ENCODE measurements around the gene KLHL2. TPM values are rescaled to one million over a fixed set of nuclear protein-coding genes. Genes with fewer than 3 reads are reported as not detected.

Gene KLHL2
- total RNA-seq, 4 donors from 2014 or later: 23.5 to 35.3 (median 27.2) TPM

DNA sequence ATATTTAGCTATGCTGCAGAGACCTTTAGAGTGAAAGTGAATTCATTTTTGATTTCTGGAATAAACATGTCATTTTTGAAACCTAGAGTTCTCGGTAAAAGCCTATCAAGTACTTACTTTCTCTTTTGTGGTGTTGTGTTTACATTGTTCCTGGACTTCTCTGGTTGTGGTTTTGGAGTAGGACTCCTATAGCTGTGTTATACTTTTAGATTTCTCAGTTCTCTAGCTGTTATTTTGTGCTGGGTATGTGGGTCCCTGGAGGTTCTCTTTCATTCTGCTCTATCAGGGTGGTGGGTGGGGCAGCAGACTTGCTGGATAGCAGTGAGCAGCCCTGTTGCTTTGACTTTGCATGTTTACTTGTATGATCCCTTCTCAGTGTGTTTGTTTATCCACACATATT, 94.5 kb downstream of the KLHL2 start:
- Histone ChIP-seq H3K4me1 (peaks cover 0 to 15% (median 14%) of the 10 kb centered on the region in 4 donors), H3K9me3 (no peaks in the 10 kb centered on the region), H3K4me3 (peak overlapping the region; percentile 33 to 42 (median 36)), H3K27ac (replicated peaks in 1 of 4) (peak overlapping the region in 1 of 4 donors; percentile 42), H3K36me3 (peaks cover 4 to 14% (median 10%) of the 10 kb centered on the region in 4 donors), H3K27me3 (no peaks in the 10 kb centered on the region)
- DNase-seq (ENCODE audit: extremely low spot score): no peak
- intact Hi-C loops (cut with DNase I): no loop called here
- WGBS: 10% methylated on average over 1 of the region's 1 CpG
- TF ChIP-seq EP300 (IDR thresholded peaks at IDR 0.05) (no peak), POLR2A (IDR thresholded peaks at IDR 0.05; ENCODE audit: low read depth) (no peak), POLR2AphosphoS5 (IDR thresholded peaks at IDR 0.05) (no peak)
- TF ChIP-seq, protein P1, sequence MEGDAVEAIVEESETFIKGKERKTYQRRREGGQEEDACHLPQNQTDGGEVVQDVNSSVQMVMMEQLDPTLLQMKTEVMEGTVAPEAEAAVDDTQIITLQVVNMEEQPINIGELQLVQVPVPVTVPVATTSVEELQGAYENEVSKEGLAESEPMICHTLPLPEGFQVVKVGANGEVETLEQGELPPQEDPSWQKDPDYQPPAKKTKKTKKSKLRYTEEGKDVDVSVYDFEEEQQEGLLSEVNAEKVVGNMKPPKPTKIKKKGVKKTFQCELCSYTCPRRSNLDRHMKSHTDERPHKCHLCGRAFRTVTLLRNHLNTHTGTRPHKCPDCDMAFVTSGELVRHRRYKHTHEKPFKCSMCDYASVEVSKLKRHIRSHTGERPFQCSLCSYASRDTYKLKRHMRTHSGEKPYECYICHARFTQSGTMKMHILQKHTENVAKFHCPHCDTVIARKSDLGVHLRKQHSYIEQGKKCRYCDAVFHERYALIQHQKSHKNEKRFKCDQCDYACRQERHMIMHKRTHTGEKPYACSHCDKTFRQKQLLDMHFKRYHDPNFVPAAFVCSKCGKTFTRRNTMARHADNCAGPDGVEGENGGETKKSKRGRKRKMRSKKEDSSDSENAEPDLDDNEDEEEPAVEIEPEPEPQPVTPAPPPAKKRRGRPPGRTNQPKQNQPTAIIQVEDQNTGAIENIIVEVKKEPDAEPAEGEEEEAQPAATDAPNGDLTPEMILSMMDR (IDR thresholded peaks at IDR 0.05): no peak

DNA sequence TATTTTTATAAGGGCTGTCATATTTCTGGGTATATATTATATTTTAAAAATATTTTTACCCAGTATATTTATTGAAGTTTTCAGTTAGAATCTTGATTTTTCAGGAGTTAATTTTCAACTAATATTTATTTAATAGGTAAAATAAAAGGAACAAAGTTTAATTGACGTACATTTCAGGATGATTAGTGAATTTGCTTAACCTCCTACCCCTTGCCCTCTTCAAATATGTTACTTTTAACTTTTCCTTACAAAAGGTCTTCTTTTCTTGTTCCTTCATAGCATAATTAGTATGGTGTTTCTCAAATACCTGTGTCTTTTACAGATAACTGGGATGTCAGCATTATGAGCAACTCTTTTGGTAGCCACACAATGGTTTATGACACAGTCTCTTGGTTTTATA, 95.3 kb downstream of the KLHL2 start:
- peaks cover 4 to 12% (median 8%) of the 10 kb centered on the region in 4 donors for H3K36me3 ChIP-seq
- peaks cover 0 to 15% (median 14%) of the 10 kb centered on the region in 4 donors for H3K4me1 ChIP-seq
- no peaks in the 10 kb centered on the region for H3K27me3 ChIP-seq
- no peak overlapping the region for H3K4me3 ChIP-seq
- H3K9me3 ChIP-seq: no peaks in the 10 kb centered on the region
- 92% methylated on average over 1 of the region's 1 CpG for WGBS
- DNase-seq (ENCODE audit: extremely low spot score): no peak
- no peak overlapping the region for H3K27ac ChIP-seq (replicated peaks in 1 of 4)
- TF ChIP-seq POLR2AphosphoS5 (IDR thresholded peaks at IDR 0.05): no peak
- TF ChIP-seq, protein P1 (IDR thresholded peaks at IDR 0.05): no peak
- TF ChIP-seq POLR2A (IDR thresholded peaks at IDR 0.05; ENCODE audit: low read depth): no peak
- no peak for TF ChIP-seq EP300 (IDR thresholded peaks at IDR 0.05)
- intact Hi-C loops (cut with DNase I): no loop called here

DNA sequence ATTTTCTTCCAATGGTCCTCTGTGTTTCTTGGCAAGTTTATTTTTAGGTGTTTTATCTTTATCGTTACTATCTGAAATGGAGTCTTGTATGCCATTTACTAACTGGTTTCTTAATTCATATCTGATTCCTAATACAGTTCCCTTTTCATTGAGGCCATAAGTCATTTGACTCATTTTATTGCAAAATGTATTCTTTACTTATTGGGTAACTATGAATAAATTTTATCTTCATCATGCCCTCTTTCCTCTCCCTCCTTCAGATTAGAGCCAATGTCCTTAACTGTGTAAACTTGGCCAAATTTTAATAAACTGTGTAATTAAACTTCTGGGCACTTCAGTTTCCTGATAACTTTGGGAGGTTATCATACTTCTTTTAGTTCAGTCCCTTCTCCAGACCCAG, 100.8 kb downstream of the KLHL2 start:
- intact Hi-C loops (cut with DNase I): no loop called here

DNA sequence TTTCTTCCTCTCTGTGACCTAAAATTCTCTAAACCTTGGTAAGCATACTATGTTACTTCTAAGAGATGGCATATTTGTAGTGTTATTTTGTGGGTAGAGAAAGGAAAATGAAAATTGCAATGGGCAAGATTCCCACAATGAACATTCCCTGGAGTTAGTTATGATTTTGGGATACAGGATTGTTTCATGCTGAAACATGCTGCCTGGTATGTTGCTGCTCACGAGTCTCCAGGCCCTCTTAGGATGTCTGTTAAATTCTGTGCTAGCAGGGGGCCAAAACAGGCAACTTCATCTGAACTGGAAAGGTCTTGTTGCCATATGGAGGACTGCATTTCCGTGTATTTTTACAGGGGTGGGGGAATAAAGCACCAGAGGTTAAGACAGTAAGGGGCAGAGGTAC, 101.2 kb downstream of the KLHL2 start:
- Histone ChIP-seq H3K4me1 (no peaks in the 10 kb centered on the region), H3K27ac (replicated peaks in 1 of 4) (no peak overlapping the region), H3K36me3 (peaks cover 0 to 23% (median 7%) of the 10 kb centered on the region in 4 donors), H3K27me3 (no peaks in the 10 kb centered on the region), H3K4me3 (no peak overlapping the region), H3K9me3 (no peaks in the 10 kb centered on the region)
- TF ChIP-seq POLR2AphosphoS5 (IDR thresholded peaks at IDR 0.05): no peak
- TF ChIP-seq, protein P1 (IDR thresholded peaks at IDR 0.05): no peak
- TF ChIP-seq POLR2A (IDR thresholded peaks at IDR 0.05; ENCODE audit: low read depth): no peak
- TF ChIP-seq EP300 (IDR thresholded peaks at IDR 0.05): no peak
- WGBS: 100% methylated on average over 2 of the region's 2 CpGs
- no peak for DNase-seq (ENCODE audit: extremely low spot score)
- intact Hi-C loops (cut with DNase I): no loop called here

More for the DNA sequence above, 100.8 kb downstream of the KLHL2 start:
- Histone ChIP-seq H3K4me3 (no peak overlapping the region), H3K27me3 (no peaks in the 10 kb centered on the region), H3K4me1 (no peaks in the 10 kb centered on the region), H3K9me3 (no peaks in the 10 kb centered on the region), H3K36me3 (peaks cover 0 to 23% (median 7%) of the 10 kb centered on the region in 4 donors), H3K27ac (replicated peaks in 1 of 4) (no peak overlapping the region)
- WGBS: 79% methylated on average over 1 of the region's 1 CpG
- no peak for DNase-seq (ENCODE audit: extremely low spot score)
- no peak for TF ChIP-seq POLR2A (IDR thresholded peaks at IDR 0.05; ENCODE audit: low read depth)
- TF ChIP-seq, protein P1 (IDR thresholded peaks at IDR 0.05): no peak

DNA sequence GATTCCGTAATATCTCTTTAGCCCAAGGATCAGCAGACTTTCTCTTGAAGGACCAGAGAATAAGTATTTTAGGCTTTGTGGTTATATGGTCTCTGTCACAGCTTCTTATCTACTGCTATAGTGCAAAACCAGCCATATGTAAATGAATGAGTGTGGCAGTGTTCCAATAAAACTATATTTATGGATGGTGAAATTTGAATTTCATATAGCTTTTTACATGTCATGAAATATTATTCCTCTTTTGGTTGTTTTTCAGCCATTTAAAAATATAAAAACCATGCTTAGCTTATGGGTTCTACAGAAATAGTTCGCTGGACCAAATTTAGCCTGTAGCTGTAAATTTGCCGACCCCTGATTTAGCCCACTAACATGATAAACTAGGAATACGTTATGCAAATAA, 102.1 kb downstream of the KLHL2 start:
- no peak for DNase-seq (ENCODE audit: extremely low spot score)
- Histone ChIP-seq H3K4me3 (no peak overlapping the region), H3K4me1 (no peaks in the 10 kb centered on the region), H3K27ac (replicated peaks in 1 of 4) (no peak overlapping the region), H3K36me3 (peaks cover 0 to 23% (median 7%) of the 10 kb centered on the region in 4 donors), H3K27me3 (no peaks in the 10 kb centered on the region), H3K9me3 (no peaks in the 10 kb centered on the region)
- WGBS: over 99% methylated on average over 4 of the region's 4 CpGs
- TF ChIP-seq POLR2A (IDR thresholded peaks at IDR 0.05; ENCODE audit: low read depth): no peak
- TF ChIP-seq, protein P1 (IDR thresholded peaks at IDR 0.05): no peak
- no peak for TF ChIP-seq POLR2AphosphoS5 (IDR thresholded peaks at IDR 0.05)
- no peak for TF ChIP-seq EP300 (IDR thresholded peaks at IDR 0.05)
- intact Hi-C loops (cut with DNase I): no loop called here
